OCI-LY1 (cell line): Measurements from ENCODE around the gene PDAP1.
A peak's percentile ranks its signal among the peaks of the same experiment; 100 is the strongest.

Experiments
- H2AFZ ChIP-seq: fragments of 200-600 bp; sonication (generic), shearing (Covaris generic); 2 replicates; pipeline ENCODE4 v1.6.0; 2014; ENCODE audit warnings: antibody characterized with exemption, mild to moderate bottlenecking, low read length
- H3F3A ChIP-seq: fragments of 200-600 bp; sonication (generic), shearing (Covaris generic); 2 replicates; pipeline ENCODE4 v1.6.0; 2014; ENCODE audit warnings: mild to moderate bottlenecking, antibody characterized with exemption, low read length, moderate library complexity; ENCODE audit not compliant: insufficient read depth
- H3K27ac ChIP-seq: fragments of 200-600 bp; sonication (generic); 2 replicates; pipeline ENCODE4 v1.5.1; 2014; ENCODE audit warnings: low read length, mixed run types, mild to moderate bottlenecking, low read depth; ENCODE audit not compliant: poor library complexity, severe bottlenecking
- H3K27me3 ChIP-seq: fragments of 200-600 bp; sonication (generic); 2 replicates; pipeline ENCODE4 v1.6.0; 2014; ENCODE audit warnings: antibody characterized with exemption, mild to moderate bottlenecking, low read length, moderate library complexity; ENCODE audit not compliant: insufficient read depth
- H3K36me3 ChIP-seq: fragments of 200-600 bp; sonication (generic); 2 replicates; pipeline ENCODE4 v1.6.1; 2014; ENCODE audit warnings: mild to moderate bottlenecking, antibody characterized with exemption, low read length, moderate library complexity, mixed read lengths; ENCODE audit not compliant: insufficient read depth
- H3K4me1 ChIP-seq: fragments of 200-600 bp; sonication (generic); 2 replicates; pipeline ENCODE4 v1.5.1; 2014; ENCODE audit warnings: mild to moderate bottlenecking, low read length, moderate library complexity; ENCODE audit not compliant: insufficient read depth, severe bottlenecking
- H3K4me2 ChIP-seq: fragments of 200-600 bp; sonication (generic), shearing (Covaris generic); 2 replicates; pipeline ENCODE4 v1.6.1; 2014; ENCODE audit warnings: low read length
- H3K4me3 ChIP-seq: fragments of 200-600 bp; sonication (generic); 2 replicates; pipeline ENCODE4 v1.5.1; 2014; ENCODE audit warnings: low read length, low read depth, mild to moderate bottlenecking, mixed read lengths; ENCODE audit not compliant: poor library complexity, severe bottlenecking
- H3K79me2 ChIP-seq: fragments of 200-600 bp; shearing (Covaris generic); 2 replicates; pipeline ENCODE4 v1.6.1; 2016; ENCODE audit warnings: mixed run types, low read length, mixed read lengths; ENCODE audit not compliant: insufficient read depth
- H3K9ac ChIP-seq: fragments of 200-600 bp; sonication (generic), shearing (Covaris generic); 2 replicates; pipeline ENCODE4 v1.6.1; 2014; ENCODE audit warnings: mild to moderate bottlenecking, low read length, mixed read lengths
- H3K9me2 ChIP-seq: fragments of 200-600 bp; sonication (generic), shearing (Covaris generic); 2 replicates; pipeline ENCODE4 v1.6.1; 2014; ENCODE audit warnings: low read depth, mild to moderate bottlenecking, low read length, mixed read lengths
- H3K9me3 ChIP-seq: fragments of 200-600 bp; shearing (Covaris generic); 2 replicates; pipeline ENCODE4 v1.6.1; 2014; ENCODE audit warnings: low read length, mixed read lengths
- H4K20me1 ChIP-seq: fragments of 200-600 bp; sonication (generic), shearing (Covaris generic); 2 replicates; pipeline ENCODE4 v1.6.0; 2016; ENCODE audit warnings: mild to moderate bottlenecking, low read length; ENCODE audit not compliant: insufficient read depth
- CTCF ChIP-seq: fragments of 200-600 bp; sonication (generic), shearing (Covaris generic); IDR thresholded peaks from 2 replicates; pipeline ENCODE4 v1.5.1; 2017; ENCODE audit warnings: mild to moderate bottlenecking, antibody characterized with exemption, low read length, moderate library complexity, mixed read lengths
- EZH2 ChIP-seq: fragments of 200-600 bp; sonication (generic), shearing (Covaris generic); IDR thresholded peaks from 2 replicates; pipeline ENCODE4 v1.8.0; 2017; ENCODE audit warnings: borderline replicate concordance, mixed run types, mild to moderate bottlenecking, antibody characterized with exemption, low read length, moderate library complexity, mixed read lengths

Gene PDAP1

GRCh38 chr7:99407872-99408378 is 472 bp downstream of the PDAP1 start:
- Histone ChIP-seq H3K9ac (peak overlapping the region; percentile 86), H3K4me2 (peak overlapping the region; percentile 79), H3K9me3 (no peaks in the 10 kb centered on the region), H3K27me3 (no peaks in the 10 kb centered on the region), H4K20me1 (no peaks in the 10 kb centered on the region), H3K9me2 (no peaks in the 10 kb centered on the region), H3K79me2 (peaks cover 52% of the 10 kb centered on the region), H2AFZ (no peak overlapping the region), H3K27ac (peak overlapping the region; percentile 39), H3K4me3 (peak overlapping the region; percentile 79), H3K4me1 (peaks cover 32% of the 10 kb centered on the region), H3F3A (no peaks in the 10 kb centered on the region), H3K36me3 (peaks cover 49% of the 10 kb centered on the region)
- TF ChIP-seq CTCF (no peak), EZH2 (no peak)

GRCh38 chr7:99406557-99406956 is 1.8 kb downstream of the PDAP1 start:
- Histone ChIP-seq H3F3A (no peaks in the 10 kb centered on the region), H3K36me3 (peaks cover 49% of the 10 kb centered on the region), H3K4me3 (peak overlapping the region; percentile 79), H3K9me3 (no peaks in the 10 kb centered on the region), H3K27ac (peak overlapping the region; percentile 39), H2AFZ (no peak overlapping the region), H3K9me2 (no peaks in the 10 kb centered on the region), H4K20me1 (no peaks in the 10 kb centered on the region), H3K9ac (peak overlapping the region; percentile 86), H3K27me3 (no peaks in the 10 kb centered on the region), H3K79me2 (peaks cover 52% of the 10 kb centered on the region), H3K4me2 (peak overlapping the region; percentile 79), H3K4me1 (peaks cover 32% of the 10 kb centered on the region)
- TF ChIP-seq EZH2 (no peak), CTCF (peak; percentile 38; the same call in 1 of the 2 replicates)

GRCh38 chr7:99404977-99405320 is 3.4 kb downstream of the PDAP1 start:
- peaks cover 41% of the 10 kb centered on the region for H3K79me2 ChIP-seq
- no peaks in the 10 kb centered on the region for H3K9me3 ChIP-seq
- H4K20me1 ChIP-seq: no peaks in the 10 kb centered on the region
- H3K36me3 ChIP-seq: peaks cover 49% of the 10 kb centered on the region
- H3K9ac ChIP-seq: no peak overlapping the region
- H3K4me3 ChIP-seq: no peak overlapping the region
- H3K4me2 ChIP-seq: no peak overlapping the region
- no peak for TF ChIP-seq EZH2
- TF ChIP-seq CTCF: no peak
- no peak overlapping the region for H2AFZ ChIP-seq
- H3K27me3 ChIP-seq: no peaks in the 10 kb centered on the region
- H3K4me1 ChIP-seq: peaks cover 21% of the 10 kb centered on the region
- no peaks in the 10 kb centered on the region for H3F3A ChIP-seq
- H3K27ac ChIP-seq: no peak overlapping the region
- no peaks in the 10 kb centered on the region for H3K9me2 ChIP-seq
